Right renal cortex interstitium (tissue), 3 donors: ENCODE measurements around the gene SCP2. TPM values are rescaled to one million over a fixed set of nuclear protein-coding genes. Genes with fewer than 3 reads are reported as not detected.

Experiments used
- DNase-seq, 3 donors: peaks; one replicate each; pipeline ENCODE4 v3.0.0-alpha.2; 2013; ENCODE audit warnings: low read depth in 3 of 3, low spot score in 2 of 3
- polyA plus RNA-seq, 3 donors: library from polyadenylated mRNA; unstranded; fragments of 120-200 nt; gene quantifications; one replicate each; pipeline ENCODE4 v1.2.1, GENCODE V29; 2013; ENCODE audit not compliant: insufficient read length in 3 of 3

The SCP2 gene
- polyA plus RNA-seq, 3 donors, result 236 to 247 (median 241) TPM

- DNase-seq, result no peak
Observed at GRCh38 chr1:53077599-53077965, 150.5 kb downstream of the SCP2 start.

- DNase-seq, result no peak
Observed at GRCh38 chr1:53078333-53079101, 151.4 kb downstream of the SCP2 start.

- no peak for DNase-seq
Observed at GRCh38 chr1:53079251-53079650, 152.2 kb downstream of the SCP2 start.

GRCh38 chr1:53080041-53080440 is 153.0 kb downstream of the SCP2 start:
- no peak for DNase-seq

GRCh38 chr1:53080769-53081168 is 153.7 kb downstream of the SCP2 start:
- no peak for DNase-seq

DNA sequence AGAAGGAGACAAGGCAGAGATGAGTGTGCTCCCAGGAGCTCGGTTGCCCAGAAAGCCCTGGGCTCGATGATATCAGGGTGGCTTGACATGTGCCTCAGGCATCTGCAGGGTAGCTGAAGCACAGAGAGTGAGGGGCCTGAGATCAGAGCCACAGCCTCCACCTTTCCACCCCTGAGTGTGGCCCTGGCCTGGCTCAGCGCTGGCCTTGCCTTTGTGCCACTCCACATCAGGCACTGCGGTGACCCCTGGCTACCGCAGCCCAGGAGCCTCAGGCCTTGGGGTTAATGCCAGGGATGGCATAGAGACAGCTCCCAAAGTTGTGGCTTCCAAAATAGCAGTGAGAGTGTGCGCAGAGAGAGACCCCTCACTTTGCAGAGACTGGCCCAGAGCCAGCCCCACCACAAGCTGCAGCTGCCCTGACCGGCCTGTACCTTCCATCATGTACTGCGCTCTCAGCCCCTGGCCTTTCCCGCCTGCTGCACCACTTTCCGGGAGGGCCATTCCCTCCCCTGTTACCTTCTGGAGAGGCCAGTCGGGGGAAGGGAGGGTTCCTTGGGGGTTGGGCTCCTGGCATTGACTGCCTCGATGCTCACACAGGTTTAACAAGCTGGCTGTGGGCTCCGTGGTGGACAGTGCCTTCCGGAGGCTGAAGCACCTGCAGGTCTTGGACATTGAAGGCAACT is 154.4 kb downstream of the SCP2 start:
- DNase-seq, result no peak

GRCh38 chr1:53082826-53083455 is 155.9 kb downstream of the SCP2 start:
- DNase-seq, result no peak

DNA sequence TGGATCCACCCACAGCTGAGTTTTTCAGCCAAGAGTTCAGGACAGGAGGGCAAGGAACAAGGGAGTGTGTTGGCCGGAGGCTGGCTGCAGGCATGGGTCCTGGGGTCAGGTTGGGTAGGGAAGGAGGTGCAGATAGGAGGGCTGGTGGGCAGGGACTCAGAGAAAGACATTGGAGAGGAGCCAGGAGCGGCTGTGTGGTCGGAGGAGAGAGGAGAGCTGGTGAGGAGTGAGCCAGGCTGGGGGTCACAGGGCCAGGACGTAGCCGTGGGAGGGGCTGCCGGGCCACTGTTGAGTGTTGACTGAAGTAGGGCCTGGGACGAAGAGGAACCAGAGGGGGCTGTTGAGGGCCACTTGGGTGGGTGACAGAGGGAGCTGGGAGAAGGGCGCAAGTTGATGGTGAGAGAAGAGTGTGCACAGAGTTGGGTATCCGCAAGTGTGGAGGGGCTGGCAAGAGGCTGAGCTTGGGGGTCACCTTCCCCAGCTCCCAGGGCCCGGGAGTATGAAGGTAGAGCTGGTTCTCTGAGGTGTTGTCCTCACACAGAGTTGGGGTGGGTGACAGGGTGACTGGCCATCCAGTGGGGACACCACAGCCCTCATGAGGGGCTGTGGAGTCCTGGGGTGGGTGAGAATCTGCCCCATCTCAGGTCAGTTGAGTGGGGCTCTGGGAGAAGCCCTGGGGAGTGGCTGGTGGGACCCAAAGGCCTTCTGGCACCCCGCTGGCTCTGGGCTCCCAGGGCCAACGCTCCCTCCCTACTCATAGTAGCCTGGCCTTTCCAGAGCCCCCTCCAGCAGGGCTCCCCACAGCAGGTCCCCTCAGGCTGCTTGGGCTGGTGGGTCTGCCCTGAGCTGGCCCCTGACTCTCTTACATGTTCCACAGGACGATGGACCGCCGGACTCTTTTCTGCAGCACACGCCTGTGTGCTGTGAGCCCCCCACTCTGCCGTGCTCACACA is 156.8 kb downstream of the SCP2 start:
- no peak for DNase-seq

- DNase-seq, result no peak
Observed at GRCh38 chr1:53084589-53084971, 157.5 kb downstream of the SCP2 start.

DNA sequence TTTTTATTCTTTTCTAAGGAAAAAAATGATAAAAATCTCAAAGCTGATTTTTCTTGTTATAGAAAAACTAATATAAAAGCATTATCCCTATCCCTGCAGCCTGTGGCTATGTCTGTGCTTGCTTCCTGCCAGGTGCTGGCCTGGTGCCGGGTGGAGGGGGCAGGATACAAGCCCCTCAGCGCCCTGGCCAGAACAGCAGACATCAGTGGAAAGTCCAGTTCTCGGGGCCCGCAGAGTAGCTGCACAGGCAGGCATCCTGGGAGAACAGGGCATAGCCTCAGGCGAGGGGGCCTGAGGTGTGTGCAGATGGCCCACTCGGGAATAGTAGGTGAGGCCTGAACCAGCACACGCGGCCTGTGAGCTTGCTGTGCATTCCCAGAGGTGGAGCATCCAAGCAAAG is 158.3 kb downstream of the SCP2 start:
- no peak for DNase-seq

GRCh38 chr1:53086491-53087070 is 159.5 kb downstream of the SCP2 start:
- no peak for DNase-seq

- DNase-seq, result no peak
Observed at GRCh38 chr1:53087332-53088285, 160.5 kb downstream of the SCP2 start.

- no peak for DNase-seq
Observed at GRCh38 chr1:53088616-53089300, 161.7 kb downstream of the SCP2 start.

GRCh38 chr1:53089478-53090226 is 162.6 kb downstream of the SCP2 start:
- DNase-seq, result no peak

DNA sequence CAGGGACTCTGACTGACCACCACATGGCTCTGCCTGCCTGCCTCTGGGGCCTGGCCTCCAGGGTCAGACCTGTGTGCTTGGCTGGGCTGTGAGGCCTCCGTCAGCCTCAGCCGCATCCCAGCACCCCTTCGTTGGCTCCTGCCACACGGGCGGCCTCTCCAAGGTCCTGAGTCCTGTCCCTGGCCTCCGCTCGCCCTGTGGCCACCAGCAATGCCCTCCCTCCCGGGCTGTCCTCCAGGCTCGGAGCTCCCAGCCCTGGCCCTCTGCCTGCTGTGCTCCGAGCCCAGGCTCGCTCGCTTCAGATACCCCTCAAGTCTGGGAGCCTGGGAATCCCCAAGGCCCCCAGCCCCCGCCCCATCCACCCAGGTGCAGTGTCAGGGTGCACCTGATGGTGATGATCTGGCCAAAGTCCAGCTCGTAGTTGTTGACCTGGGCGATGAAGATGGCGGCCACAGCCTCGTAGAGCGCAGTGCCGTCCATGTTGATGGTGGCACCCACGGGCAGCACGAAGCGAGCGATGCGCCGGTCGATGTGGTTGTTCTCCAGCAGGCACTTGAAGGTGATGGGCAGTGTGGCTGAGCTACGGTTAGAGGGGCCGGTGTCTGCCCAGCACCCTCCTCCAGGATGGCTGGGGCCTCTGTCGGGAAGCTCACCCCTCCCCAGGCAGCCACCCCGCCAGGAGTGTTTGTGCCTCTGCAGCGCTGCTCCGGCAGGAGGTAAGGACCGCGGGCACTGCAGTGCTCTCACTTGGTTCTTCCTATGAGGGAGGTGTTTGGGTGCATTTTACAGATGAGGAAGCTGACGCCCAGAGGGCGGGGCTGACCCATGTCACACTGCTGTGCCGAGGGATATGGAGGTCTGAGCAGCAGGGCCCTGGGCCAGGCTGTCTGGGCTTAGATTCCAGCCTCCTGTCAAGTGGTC is 163.4 kb downstream of the SCP2 start:
- no peak for DNase-seq

DNA sequence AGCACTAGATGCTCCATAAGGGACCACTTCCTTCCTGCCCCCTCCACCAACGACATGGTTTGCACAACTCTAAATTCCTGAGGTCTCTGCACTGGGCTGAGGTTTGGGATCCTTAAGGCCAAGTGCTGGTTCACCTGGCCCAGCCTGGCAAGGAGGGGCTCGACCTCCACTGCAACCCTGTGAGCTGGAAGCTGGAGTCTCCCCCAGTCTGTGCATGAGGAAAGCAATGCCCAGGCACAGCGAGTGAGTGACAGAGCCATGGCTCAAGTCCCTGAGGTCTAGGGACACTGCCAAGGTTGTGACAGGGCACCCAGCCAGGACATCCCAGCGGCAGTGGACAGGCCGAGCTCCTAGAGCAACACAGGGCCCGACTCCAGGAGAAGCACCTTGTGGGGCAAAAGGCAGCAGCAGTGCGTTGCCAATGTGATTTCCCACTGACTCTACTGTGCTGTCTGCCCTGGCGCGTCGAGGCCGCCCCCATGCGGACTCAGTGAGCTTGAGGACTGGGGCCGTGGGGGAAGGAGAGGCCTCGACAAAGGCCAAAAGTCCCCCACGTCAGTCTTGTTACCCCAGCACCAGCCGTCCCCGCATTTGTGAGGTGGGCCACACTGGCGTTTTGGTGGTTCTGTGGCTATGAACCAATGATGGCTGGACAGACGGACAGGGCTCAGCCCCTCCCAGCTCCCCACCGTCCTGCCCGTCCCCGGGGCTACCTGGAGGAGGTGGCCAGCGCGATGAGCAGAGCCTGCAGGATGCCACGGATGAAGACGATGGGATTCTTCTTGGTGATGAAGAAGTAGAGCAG is 165.0 kb downstream of the SCP2 start:
- DNase-seq, result no peak
